Hepatocyte (in vitro differentiated cells): ENCODE measurements around the gene ZCRB1.

ENCODE experiments used
- CTCF ChIP-seq: fragments of 200-600 bp; sonication (generic); IDR thresholded peaks from 2 replicates; pipeline ENCODE4 v1.5.1; 2016; ENCODE audit warnings: antibody characterized with exemption, mild to moderate bottlenecking; ENCODE audit not compliant: poor library complexity
- EZH2 ChIP-seq: fragments of 200-600 bp; sonication (generic); IDR thresholded peaks from 2 replicates; pipeline ENCODE4 v1.6.1; 2016; ENCODE audit warnings: antibody characterized with exemption, mild to moderate bottlenecking, borderline replicate concordance

- TF ChIP-seq CTCF (no peak), EZH2 (no peak)
Observed at GRCh38 chr12:42308390-42308789, 17.5 kb downstream of the ZCRB1 start.
